ENCODE measurements around the gene HUS1.

DNA sequence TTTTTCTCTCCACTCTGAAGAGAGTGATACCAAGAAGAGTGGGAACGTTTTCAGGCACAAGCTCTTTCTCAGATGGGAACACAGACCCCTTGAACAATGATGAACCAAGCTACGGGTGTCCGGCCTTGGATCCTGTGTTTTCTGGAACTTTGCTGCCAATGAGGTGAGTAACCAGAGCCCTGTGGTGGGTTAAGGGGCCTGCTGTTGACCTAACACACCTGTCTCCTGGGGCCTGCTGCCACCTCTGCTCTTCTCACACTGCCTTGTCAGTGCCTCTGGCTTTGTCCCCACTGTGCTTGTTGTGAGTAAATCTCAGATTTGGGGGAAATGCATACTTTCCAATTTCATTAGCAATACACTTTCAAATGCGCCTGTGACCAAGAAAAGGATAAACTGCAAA is 29.7 kb downstream of the HUS1 start:
- TF ChIP-seq, protein P1, sequence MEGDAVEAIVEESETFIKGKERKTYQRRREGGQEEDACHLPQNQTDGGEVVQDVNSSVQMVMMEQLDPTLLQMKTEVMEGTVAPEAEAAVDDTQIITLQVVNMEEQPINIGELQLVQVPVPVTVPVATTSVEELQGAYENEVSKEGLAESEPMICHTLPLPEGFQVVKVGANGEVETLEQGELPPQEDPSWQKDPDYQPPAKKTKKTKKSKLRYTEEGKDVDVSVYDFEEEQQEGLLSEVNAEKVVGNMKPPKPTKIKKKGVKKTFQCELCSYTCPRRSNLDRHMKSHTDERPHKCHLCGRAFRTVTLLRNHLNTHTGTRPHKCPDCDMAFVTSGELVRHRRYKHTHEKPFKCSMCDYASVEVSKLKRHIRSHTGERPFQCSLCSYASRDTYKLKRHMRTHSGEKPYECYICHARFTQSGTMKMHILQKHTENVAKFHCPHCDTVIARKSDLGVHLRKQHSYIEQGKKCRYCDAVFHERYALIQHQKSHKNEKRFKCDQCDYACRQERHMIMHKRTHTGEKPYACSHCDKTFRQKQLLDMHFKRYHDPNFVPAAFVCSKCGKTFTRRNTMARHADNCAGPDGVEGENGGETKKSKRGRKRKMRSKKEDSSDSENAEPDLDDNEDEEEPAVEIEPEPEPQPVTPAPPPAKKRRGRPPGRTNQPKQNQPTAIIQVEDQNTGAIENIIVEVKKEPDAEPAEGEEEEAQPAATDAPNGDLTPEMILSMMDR (IDR thresholded peaks at IDR 0.05 in 4 of 5, conservative IDR thresholded peaks at IDR 0.05 in 1 of 5), result no peak
- no peak for TF ChIP-seq POLR2A (IDR thresholded peaks at IDR 0.05)
